HG03175 (cell line): ENCODE data around the gene PCBP4.

ENCODE experiments used
- ATAC-seq: cut with Tn5 transposase; IDR thresholded peaks from one replicate; pipeline ENCODE4 v1.9.1; 2021; ENCODE audit warnings: mild to moderate bottlenecking, moderate library complexity; ENCODE audit not compliant: unreplicated experiment

PCBP4 gene

GRCh38 chr3:51958603-51959521 lies 8.4 kb downstream of the PCBP4 start:
- no peak for ATAC-seq

GRCh38 chr3:51957520-51958205 lies 9.6 kb downstream of the PCBP4 start:
- ATAC-seq = no peak

DNA sequence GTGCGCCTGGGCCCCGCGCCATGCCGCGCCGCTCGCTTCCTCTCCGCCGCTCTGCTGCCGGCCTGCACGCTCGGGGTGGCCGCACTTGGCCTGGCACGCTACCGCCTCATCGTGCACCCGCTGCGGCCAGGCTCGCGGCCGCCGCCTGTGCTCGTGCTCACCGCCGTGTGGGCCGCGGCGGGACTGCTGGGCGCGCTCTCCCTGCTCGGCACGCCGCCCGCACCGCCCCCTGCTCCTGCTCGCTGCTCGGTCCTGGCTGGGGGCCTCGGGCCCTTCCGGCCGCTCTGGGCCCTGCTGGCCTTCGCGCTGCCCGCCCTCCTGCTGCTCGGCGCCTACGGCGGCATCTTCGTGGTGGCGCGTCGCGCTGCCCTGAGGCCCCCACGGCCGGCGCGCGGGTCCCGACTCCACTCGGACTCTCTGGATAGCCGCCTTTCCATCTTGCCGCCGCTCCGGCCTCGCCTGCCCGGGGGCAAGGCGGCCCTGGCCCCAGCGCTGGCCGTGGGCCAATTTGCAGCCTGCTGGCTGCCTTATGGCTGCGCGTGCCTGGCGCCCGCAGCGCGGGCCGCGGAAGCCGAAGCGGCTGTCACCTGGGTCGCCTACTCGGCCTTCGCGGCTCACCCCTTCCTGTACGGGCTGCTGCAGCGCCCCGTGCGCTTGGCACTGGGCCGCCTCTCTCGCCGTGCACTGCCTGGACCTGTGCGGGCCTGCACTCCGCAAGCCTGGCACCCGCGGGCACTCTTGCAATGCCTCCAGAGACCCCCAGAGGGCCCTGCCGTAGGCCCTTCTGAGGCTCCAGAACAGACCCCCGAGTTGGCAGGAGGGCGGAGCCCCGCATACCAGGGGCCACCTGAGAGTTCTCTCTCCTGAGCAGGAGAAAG lies 11.1 kb downstream of the PCBP4 start:
- no peak for ATAC-seq

DNA sequence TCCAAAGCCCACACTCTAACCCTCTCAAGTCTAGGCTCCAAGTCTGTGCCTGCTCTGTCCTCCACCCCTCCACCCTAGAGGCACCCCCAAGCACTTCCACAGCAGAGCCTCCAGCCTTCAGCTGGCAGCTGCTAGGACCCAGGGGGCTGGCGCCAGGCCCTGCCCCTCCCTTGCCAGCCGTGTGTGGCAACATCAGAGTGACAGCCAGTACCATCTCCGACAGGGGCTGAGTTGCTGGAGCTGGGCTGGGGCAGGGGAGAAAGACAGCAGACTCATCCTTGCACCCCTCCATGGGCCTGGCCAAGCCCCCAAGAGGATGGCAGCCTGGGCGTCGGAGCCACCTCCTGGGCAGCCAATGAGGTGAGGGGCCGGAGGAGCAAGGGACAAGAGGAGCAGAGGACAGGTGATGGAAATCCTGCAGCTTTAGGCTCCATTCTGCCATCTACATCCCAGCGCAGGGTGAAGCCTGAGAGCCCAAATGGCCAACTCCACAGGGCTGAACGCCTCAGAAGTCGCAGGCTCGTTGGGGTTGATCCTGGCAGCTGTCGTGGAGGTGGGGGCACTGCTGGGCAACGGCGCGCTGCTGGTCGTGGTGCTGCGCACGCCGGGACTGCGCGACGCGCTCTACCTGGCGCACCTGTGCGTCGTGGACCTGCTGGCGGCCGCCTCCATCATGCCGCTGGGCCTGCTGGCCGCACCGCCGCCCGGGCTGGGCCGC lies 11.9 kb downstream of the PCBP4 start, which contains the start of gene GPR62:
GPR62 (plus strand) TSS at position 207 of the 718 bp plus-strand sequence; CDS start at position 479, 272 bp downstream.
- ATAC-seq = no peak

DNA sequence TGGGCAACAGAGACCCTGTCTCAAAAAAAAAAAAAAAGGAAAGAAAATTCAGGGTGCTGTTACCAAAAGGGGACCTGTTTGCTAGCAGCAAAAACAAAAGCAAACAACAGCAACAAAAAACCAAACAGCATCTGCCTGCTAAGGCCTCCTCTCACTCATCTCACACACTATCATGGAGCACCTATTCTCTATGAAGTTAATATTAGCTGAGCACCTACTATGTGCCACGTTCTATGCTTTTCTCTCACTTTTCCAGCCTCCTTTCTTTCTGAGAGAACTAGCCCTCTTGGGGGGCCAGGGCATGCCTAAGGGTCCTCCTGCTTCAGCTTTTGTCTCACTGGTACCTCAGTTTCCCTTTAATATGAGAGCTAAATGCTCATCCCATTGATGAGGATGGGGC lies 12.5 kb downstream of the PCBP4 start:
- ATAC-seq = no peak

GRCh38 chr3:51954105-51954504 lies 13.1 kb downstream of the PCBP4 start:
- ATAC-seq = no peak

DNA sequence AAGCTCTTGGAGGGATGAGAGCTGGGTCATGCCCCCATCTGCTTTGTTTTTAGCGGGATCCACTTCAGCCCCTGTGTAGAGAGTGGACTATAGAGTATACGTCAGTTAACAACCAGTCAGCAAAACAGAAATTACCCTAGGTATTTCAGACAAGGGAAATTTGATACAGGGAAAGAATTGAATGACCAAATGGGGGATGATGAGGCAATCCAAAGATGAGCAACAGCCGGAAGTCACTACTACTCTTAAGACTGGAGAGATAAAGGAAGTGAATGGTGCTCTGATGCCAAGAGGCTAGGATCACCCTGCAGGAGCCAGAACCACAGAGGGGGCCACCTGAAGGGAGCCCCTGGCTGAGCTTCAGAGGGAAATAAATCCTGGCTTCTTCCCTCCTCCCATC lies 13.8 kb downstream of the PCBP4 start:
- ATAC-seq = no peak

DNA sequence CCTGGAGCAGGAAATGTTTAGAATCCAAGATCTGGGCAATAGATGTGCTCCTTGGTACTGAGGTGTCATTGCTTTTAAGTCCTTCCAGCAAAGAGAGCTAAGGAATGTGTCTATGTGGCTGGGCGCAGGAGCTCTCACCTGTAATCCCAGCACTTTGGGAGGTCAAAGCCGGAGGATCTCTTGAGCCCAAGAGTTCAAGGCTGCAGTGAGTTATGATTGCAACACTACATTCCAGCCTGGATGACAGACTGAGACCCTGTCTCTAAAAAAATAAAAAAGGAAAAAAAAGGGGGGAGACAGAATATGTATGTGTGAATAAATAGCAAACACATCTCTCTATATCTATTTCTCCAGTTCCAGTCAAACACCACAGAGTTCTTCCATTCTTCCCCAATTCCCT lies 16.4 kb downstream of the PCBP4 start:
- no peak for ATAC-seq

- ATAC-seq = no peak
Observed at GRCh38 chr3:51949121-51949520, 18.1 kb downstream of the PCBP4 start.

GRCh38 chr3:51948016-51948580 lies 19.2 kb downstream of the PCBP4 start:
- ATAC-seq = no peak

GRCh38 chr3:51947215-51947900 lies 19.9 kb downstream of the PCBP4 start:
- ATAC-seq = no peak

GRCh38 chr3:51946796-51947195 lies 20.5 kb downstream of the PCBP4 start:
- ATAC-seq = no peak

DNA sequence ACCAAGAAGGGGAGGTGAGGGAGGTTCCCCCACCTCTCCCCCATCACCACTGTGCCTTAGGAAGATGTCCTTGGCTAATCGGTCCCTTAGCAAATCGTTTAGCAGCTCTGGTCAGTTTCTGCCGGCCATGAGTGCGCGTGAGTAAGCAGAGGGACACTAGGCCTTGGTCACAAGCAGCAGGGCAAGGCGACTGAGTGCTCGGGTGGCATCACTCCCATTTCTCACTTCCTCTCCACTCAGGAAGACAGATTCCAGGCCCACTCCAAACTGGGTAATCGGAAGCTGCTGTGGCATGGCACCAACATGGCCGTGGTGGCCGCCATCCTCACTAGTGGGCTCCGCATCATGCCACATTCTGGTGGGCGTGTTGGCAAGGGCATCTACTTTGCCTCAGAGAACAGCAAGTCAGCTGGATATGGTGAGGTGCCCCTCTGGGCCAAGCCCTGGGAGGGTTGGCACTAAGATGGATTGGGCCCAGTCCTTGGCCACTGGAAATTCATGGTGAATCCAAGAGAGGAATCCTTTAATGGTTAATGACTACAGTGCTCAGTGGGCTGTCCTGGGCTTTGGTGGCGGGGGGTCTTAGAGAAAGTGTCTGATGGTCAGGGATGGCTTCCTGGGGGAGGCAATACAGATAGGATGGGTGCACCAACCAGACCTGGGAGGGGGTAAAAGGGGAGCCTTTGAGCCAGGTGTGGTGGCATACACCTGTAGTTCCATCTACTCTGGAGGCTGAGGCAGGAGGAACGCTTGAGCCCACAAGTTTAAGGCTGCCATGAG lies 21.1 kb downstream of the PCBP4 start:
- no peak for ATAC-seq

DNA sequence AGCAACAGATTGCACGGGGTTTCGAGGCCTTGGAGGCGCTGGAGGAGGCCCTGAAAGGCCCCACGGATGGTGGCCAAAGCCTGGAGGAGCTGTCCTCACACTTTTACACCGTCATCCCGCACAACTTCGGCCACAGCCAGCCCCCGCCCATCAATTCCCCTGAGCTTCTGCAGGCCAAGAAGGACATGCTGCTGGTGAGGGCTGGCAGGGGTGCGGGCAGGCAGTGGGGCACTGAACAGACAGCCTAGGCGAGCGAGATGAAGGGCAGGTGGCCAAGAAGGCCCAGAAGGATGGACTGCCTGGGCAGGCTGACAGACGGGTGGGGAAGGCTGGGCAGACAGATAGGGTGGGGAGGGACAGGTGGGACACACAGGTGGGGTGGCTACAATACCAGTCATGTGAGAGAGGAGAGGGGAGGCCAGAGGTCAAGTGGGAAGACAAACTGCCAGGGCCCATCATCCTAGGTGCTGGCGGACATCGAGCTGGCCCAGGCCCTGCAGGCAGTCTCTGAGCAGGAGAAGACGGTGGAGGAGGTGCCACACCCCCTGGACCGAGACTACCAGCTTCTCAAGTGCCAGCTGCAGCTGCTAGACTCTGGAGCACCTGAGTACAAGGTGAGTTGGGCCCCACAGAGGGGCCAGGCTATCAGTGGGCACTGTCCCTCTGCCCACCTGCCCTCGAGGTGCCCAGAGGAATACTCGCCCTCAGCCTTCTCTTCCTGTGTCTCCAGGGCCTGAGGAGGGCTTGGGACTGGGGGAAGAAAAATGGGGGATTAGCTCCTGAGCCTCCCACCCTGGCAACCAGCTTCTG lies 22.0 kb downstream of the PCBP4 start:
- ATAC-seq = no peak

GRCh38 chr3:51944451-51945021 lies 22.7 kb downstream of the PCBP4 start:
- ATAC-seq = no peak

DNA sequence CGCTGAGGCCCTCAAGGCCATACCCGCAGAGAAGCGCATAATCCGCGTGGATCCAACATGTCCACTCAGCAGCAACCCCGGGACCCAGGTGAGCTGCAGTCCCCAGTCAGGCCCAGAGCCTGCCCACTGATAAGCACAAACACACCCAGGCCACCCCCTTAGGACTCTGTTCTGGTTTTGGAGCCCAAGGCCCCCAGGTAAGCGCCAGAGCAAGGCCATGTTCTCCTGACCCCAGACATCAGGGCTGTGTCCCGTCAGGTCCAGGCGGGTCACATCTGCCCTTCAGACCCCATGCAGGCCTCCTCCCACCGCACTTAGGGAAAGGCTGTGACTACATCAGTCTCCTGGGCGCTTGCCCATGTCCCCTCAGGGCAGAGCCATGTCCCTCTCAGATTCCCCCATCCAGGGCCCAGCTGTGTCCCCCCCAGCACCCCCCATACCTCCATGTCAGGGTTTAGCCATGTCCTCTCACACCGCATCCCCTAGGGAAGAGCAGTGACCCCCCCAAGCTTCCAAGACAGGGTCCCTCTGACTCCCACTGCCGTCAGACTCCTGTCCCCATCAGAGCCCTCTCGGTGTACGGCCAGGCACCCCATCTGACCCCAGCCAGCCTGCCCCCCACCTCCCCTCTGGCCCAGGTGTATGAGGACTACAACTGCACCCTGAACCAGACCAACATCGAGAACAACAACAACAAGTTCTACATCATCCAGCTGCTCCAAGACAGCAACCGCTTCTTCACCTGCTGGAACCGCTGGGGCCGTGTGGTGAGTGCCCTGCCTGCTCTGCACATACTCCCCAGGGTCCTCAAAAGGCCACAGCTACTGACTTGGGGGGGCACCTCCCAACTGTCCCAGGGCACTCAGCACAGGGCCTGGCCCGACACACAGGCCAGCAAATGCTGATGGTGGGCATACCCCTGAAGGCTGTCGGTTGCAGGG lies 23.5 kb downstream of the PCBP4 start:
- no peak for ATAC-seq
